ENCODE measurements around the gene HAO2. TPM values are rescaled to one million over a fixed set of nuclear protein-coding genes. Genes with fewer than 3 reads are reported as not detected.

The HAO2 gene
- total RNA-seq, 4 donors from 2014 or later = 2.2 to 6.8 (median 5.0) TPM

DNA sequence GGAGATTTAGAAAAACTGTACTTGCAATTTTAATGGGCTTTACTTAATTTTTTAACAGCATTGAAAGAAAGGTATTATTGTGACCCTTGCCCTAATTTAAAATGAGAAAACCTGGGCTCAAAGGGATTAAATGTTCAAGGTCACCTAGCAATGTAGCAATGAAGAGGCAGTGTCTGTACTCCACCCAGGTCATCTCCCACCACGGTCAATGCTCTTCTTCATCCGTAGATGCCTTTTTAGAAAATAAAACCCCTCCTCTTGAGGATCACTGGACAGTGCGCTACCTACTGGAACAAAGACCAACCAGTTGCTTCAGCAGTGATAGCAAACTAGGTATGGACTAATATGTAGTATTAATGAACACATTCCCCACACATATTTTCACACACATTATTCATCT is 29.8 kb upstream of the HAO2 start:
- no peaks in the 10 kb centered on the region for H3K36me3 ChIP-seq
- no peaks in the 10 kb centered on the region for H3K4me1 ChIP-seq
- H3K27ac ChIP-seq = no peak overlapping the region
- no peaks in the 10 kb centered on the region for H3K27me3 ChIP-seq
- no peak for TF ChIP-seq POLR2A (IDR thresholded peaks at IDR 0.05)
- no peak for TF ChIP-seq EP300 (IDR thresholded peaks at IDR 0.05)
- no peak for TF ChIP-seq POLR2AphosphoS5 (IDR thresholded peaks at IDR 0.05)
- TF ChIP-seq, protein P1, sequence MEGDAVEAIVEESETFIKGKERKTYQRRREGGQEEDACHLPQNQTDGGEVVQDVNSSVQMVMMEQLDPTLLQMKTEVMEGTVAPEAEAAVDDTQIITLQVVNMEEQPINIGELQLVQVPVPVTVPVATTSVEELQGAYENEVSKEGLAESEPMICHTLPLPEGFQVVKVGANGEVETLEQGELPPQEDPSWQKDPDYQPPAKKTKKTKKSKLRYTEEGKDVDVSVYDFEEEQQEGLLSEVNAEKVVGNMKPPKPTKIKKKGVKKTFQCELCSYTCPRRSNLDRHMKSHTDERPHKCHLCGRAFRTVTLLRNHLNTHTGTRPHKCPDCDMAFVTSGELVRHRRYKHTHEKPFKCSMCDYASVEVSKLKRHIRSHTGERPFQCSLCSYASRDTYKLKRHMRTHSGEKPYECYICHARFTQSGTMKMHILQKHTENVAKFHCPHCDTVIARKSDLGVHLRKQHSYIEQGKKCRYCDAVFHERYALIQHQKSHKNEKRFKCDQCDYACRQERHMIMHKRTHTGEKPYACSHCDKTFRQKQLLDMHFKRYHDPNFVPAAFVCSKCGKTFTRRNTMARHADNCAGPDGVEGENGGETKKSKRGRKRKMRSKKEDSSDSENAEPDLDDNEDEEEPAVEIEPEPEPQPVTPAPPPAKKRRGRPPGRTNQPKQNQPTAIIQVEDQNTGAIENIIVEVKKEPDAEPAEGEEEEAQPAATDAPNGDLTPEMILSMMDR (IDR thresholded peaks at IDR 0.05) = no peak
- no peak for DNase-seq (ENCODE audit: low spot score in 2 of 2)
- H3K9me3 ChIP-seq = no peaks in the 10 kb centered on the region
- no peak overlapping the region for H3K4me3 ChIP-seq
- 94% methylated on average over 3 of the region's 3 CpGs for WGBS

DNA sequence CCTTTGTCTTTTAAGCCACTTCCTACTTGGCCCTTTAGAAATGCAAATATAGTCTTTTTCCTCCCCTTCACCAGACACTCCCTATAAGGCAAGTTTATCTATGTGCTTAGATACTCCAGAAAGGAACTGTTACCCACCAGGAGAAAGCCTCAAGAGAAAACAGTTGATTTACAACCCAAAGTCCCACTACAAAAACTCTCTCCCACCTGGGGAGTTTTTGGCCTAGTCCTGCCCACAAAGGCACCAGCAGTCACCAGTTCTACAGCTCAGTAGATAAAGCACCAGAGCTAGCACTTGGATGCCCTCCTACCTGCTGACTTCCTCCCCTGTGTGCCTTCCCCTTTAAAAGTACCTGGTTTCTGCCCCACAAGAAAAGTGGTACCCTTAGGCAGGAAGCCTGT is 27.7 kb upstream of the HAO2 start:
- Histone ChIP-seq H3K27me3 (no peaks in the 10 kb centered on the region), H3K4me1 (no peaks in the 10 kb centered on the region), H3K9me3 (no peaks in the 10 kb centered on the region), H3K4me3 (no peak overlapping the region), H3K36me3 (no peaks in the 10 kb centered on the region), H3K27ac (no peak overlapping the region)
- TF ChIP-seq EP300 (IDR thresholded peaks at IDR 0.05) = no peak
- TF ChIP-seq POLR2A (IDR thresholded peaks at IDR 0.05) = no peak
- TF ChIP-seq, protein P1 (IDR thresholded peaks at IDR 0.05) = no peak
- TF ChIP-seq POLR2AphosphoS5 (IDR thresholded peaks at IDR 0.05) = no peak
- DNase-seq (ENCODE audit: low spot score in 2 of 2) = no peak

DNA sequence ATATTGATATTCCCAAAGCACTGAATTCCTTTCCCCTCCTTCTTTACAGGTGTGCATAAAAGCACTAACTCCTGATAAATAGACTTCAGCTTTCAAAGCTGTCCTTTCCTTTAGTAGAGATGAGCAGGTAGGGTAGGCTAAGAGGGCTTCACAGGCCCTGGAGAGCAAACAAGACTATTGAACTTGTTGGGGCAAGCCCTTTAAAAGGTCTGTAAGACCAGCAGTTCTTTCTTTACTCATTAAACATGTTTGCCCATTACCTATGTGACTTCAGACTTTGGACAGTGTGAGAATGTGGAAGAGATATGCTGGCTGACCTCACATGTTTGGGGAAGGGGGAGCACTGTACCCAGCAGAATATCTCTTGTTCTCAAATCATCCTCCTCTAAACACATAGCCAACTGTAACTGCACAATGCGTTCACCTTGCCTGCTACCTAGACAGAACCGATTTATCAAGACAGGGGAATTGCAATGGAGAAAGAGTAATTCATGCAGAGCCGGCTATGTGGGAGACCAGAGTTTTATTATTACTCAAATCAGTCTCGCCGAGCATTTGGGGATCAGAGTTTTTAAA is 27.1 kb upstream of the HAO2 start:
- H3K27me3 ChIP-seq = no peaks in the 10 kb centered on the region
- H3K4me3 ChIP-seq = no peak overlapping the region
- H3K27ac ChIP-seq = no peak overlapping the region
- no peaks in the 10 kb centered on the region for H3K4me1 ChIP-seq
- 89% methylated on average over 5 of the region's 5 CpGs for WGBS
- no peaks in the 10 kb centered on the region for H3K36me3 ChIP-seq
- DNase-seq (ENCODE audit: low spot score in 2 of 2) = no peak
- TF ChIP-seq EP300 (IDR thresholded peaks at IDR 0.05) (no peak), POLR2A (IDR thresholded peaks at IDR 0.05) (no peak), POLR2AphosphoS5 (IDR thresholded peaks at IDR 0.05) (no peak)
- TF ChIP-seq, protein P1 (IDR thresholded peaks at IDR 0.05) = no peak
- H3K9me3 ChIP-seq = no peaks in the 10 kb centered on the region

DNA sequence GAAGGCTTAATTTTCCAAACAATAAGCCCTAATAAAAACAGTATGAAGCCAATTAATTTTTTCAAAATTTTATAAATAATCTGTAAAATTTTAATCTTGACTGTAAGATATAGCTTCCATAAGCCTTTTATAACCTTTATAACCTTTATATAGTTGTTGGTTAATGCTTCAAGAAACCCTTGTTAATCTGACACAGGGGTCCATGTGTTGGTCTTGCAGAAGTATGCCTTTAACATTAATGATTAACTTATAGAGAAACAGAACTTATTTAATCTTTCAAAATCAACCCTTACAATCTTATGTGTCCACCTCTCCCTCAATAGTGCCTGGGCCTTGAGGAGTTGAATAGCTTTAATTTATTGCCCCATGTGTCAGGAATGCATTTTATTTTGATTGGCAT is 23.2 kb upstream of the HAO2 start:
- TF ChIP-seq EP300 (IDR thresholded peaks at IDR 0.05) = no peak
- TF ChIP-seq, protein P1 (IDR thresholded peaks at IDR 0.05) = no peak
- TF ChIP-seq POLR2A (IDR thresholded peaks at IDR 0.05) = no peak
- no peak for TF ChIP-seq POLR2AphosphoS5 (IDR thresholded peaks at IDR 0.05)

DNA sequence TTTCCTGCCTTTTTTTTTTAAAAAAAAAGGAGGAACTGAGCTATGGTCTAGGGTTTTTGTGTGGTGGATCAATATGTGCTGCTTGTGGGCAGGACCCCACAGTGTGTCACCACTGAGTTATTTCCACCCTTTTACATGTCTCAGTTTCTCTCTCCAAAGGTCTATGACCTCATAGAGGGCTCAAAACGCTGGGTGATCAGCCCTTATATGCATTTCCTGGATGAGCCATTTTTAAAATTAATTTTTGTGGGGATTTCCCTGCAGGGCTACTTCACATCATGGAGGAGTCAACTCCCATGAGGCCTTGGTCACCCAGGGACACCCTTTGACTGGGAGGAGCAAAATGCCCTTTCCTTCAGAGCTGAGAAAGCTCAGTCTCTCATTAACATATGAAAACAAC is 20.7 kb upstream of the HAO2 start:
- no peak overlapping the region for H3K4me3 ChIP-seq
- 70% methylated on average over 1 of the region's 1 CpG for WGBS
- H3K36me3 ChIP-seq = no peaks in the 10 kb centered on the region
- no peaks in the 10 kb centered on the region for H3K27me3 ChIP-seq
- H3K4me1 ChIP-seq = no peaks in the 10 kb centered on the region
- H3K9me3 ChIP-seq = no peaks in the 10 kb centered on the region
- DNase-seq (ENCODE audit: low spot score in 2 of 2) = no peak
- TF ChIP-seq POLR2AphosphoS5 (IDR thresholded peaks at IDR 0.05) (no peak), POLR2A (IDR thresholded peaks at IDR 0.05) (no peak), EP300 (IDR thresholded peaks at IDR 0.05) (no peak)
- TF ChIP-seq, protein P1 (IDR thresholded peaks at IDR 0.05) = no peak
- H3K27ac ChIP-seq = no peak overlapping the region

More for the DNA sequence above, 23.2 kb upstream of the HAO2 start:
- no peaks in the 10 kb centered on the region for H3K9me3 ChIP-seq
- no peak overlapping the region for H3K4me3 ChIP-seq
- H3K4me1 ChIP-seq = no peaks in the 10 kb centered on the region
- DNase-seq (ENCODE audit: low spot score in 2 of 2) = no peak
- H3K27me3 ChIP-seq = no peaks in the 10 kb centered on the region
- no peak overlapping the region for H3K27ac ChIP-seq
- no peaks in the 10 kb centered on the region for H3K36me3 ChIP-seq
